Measurements from ENCODE around the gene SOX5. TPM values are rescaled to one million over a fixed set of nuclear protein-coding genes. Genes with fewer than 3 reads are reported as not detected.

SOX5 gene
- total and polyA plus RNA-seq, 9 of the 15 experiments (the other 6 are each of a cell fraction or from before 2014, with no cell fraction given): 8.3 to 16.5 (median 11.9) TPM

GRCh38 chr12:23815810-23816209, 133.7 kb downstream of the SOX5 start (continued):
- no peak for TF ChIP-seq ARID4B (CRISPR knock-in tag; IDR thresholded peaks at IDR 0.05)
- no peak for TF ChIP-seq FOXK1 (CRISPR knock-in tag; IDR thresholded peaks at IDR 0.05; ENCODE audit: borderline replicate concordance)
- peak; percentile 86 for TF ChIP-seq ZBTB40 (IDR thresholded peaks at IDR 0.05)
- TF ChIP-seq ZBTB40 (CRISPR knock-in tag; IDR thresholded peaks at IDR 0.05): peak; percentile 52
